ENCODE results near the gene POMC.

The POMC gene

GRCh38 chr2:25197336-25198208 is 29.2 kb upstream of the POMC start:
- H3K27me3 Mint-ChIP-seq, result no peaks in the 10 kb centered on the region
- no peaks in the 10 kb centered on the region for H3K9me3 Mint-ChIP-seq
- ATAC-seq (replicated peaks) (no peak), DNase-seq (no peak)
- H3K4me1 Mint-ChIP-seq (ENCODE audit: low read depth in 2 of 2), result peaks cover 3 to 7% of the 10 kb centered on the region in 2 donors
- H3K27ac Mint-ChIP-seq, result no peak overlapping the region
- H3K36me3 Mint-ChIP-seq (ENCODE audit: insufficient read depth), result no peaks in the 10 kb centered on the region
- no peak overlapping the region for H3K4me3 Mint-ChIP-seq

- DNase-seq (no peak), ATAC-seq (replicated peaks) (no peak)
- Mint-ChIP-seq H3K4me1 (ENCODE audit: low read depth in 2 of 2) (peaks cover 3 to 7% of the 10 kb centered on the region in 2 donors), H3K4me3 (no peak overlapping the region), H3K9me3 (no peaks in the 10 kb centered on the region), H3K27ac (no peak overlapping the region), H3K36me3 (ENCODE audit: insufficient read depth) (peaks cover 4% of the 10 kb centered on the region), H3K27me3 (peaks cover 0 to 7% of the 10 kb centered on the region in 2 donors)
These were observed 26.3 kb upstream of the POMC start for GRCh38 chr2:25194576-25195122.

- H3K4me1 Mint-ChIP-seq (ENCODE audit: low read depth in 2 of 2), result no peaks in the 10 kb centered on the region
- no peak for DNase-seq
These were observed 22.2 kb upstream of the POMC start for GRCh38 chr2:25190536-25190935.

GRCh38 chr2:25188405-25188804 is 20.0 kb upstream of the POMC start:
- H3K9me3 Mint-ChIP-seq, result no peaks in the 10 kb centered on the region
- no peak for DNase-seq

More at GRCh38 chr2:25190536-25190935, 22.2 kb upstream of the POMC start:
- Mint-ChIP-seq H3K36me3 (ENCODE audit: insufficient read depth) (peaks cover 4% of the 10 kb centered on the region), H3K9me3 (no peaks in the 10 kb centered on the region), H3K27me3 (peaks cover 4 to 15% of the 10 kb centered on the region in 2 donors), H3K4me3 (no peak overlapping the region), H3K27ac (no peak overlapping the region)
- no peak for ATAC-seq (replicated peaks)

GRCh38 chr2:25187729-25188350 is 19.5 kb upstream of the POMC start:
- no peak overlapping the region for H3K4me3 Mint-ChIP-seq
- H3K9me3 Mint-ChIP-seq, result no peaks in the 10 kb centered on the region
- peaks cover 4% of the 10 kb centered on the region for H3K36me3 Mint-ChIP-seq (ENCODE audit: insufficient read depth)
- DNase-seq (no peak), ATAC-seq (replicated peaks) (no peak)
- H3K4me1 Mint-ChIP-seq (ENCODE audit: low read depth in 2 of 2), result no peaks in the 10 kb centered on the region
- H3K27me3 Mint-ChIP-seq, result peaks cover 10 to 15% of the 10 kb centered on the region in 2 donors
- H3K27ac Mint-ChIP-seq, result no peak overlapping the region

More at GRCh38 chr2:25188405-25188804, 20.0 kb upstream of the POMC start:
- H3K4me3 Mint-ChIP-seq, result no peak overlapping the region
- H3K27ac Mint-ChIP-seq, result no peak overlapping the region
- H3K4me1 Mint-ChIP-seq (ENCODE audit: low read depth in 2 of 2), result no peaks in the 10 kb centered on the region
- no peak for ATAC-seq (replicated peaks)
- peaks cover 10 to 15% of the 10 kb centered on the region in 2 donors for H3K27me3 Mint-ChIP-seq
- H3K36me3 Mint-ChIP-seq (ENCODE audit: insufficient read depth), result peaks cover 4% of the 10 kb centered on the region

- Mint-ChIP-seq H3K27me3 (peaks cover 15 to 17% of the 10 kb centered on the region in 2 donors), H3K36me3 (ENCODE audit: insufficient read depth) (peaks cover 3% of the 10 kb centered on the region), H3K9me3 (no peaks in the 10 kb centered on the region), H3K4me1 (ENCODE audit: low read depth in 2 of 2) (no peaks in the 10 kb centered on the region), H3K4me3 (no peak overlapping the region), H3K27ac (no peak overlapping the region)
- DNase-seq (no peak), ATAC-seq (replicated peaks) (no peak)
These were observed 15.9 kb upstream of the POMC start for GRCh38 chr2:25184254-25184653.

GRCh38 chr2:25178976-25179375 is 10.6 kb upstream of the POMC start:
- Mint-ChIP-seq H3K36me3 (ENCODE audit: insufficient read depth) (peaks cover 5% of the 10 kb centered on the region), H3K9me3 (no peaks in the 10 kb centered on the region), H3K4me3 (no peak overlapping the region), H3K27ac (no peak overlapping the region), H3K27me3 (peaks cover 36 to 43% of the 10 kb centered on the region in 2 donors), H3K4me1 (ENCODE audit: low read depth in 2 of 2) (no peaks in the 10 kb centered on the region)
- ATAC-seq (replicated peaks) (no peak), DNase-seq (no peak)

GRCh38 chr2:25177211-25177611 is 8.8 kb upstream of the POMC start:
- ATAC-seq (replicated peaks) (no peak), DNase-seq (no peak)
- Mint-ChIP-seq H3K36me3 (ENCODE audit: insufficient read depth) (peaks cover 3% of the 10 kb centered on the region), H3K4me3 (no peak overlapping the region), H3K27ac (no peak overlapping the region), H3K9me3 (no peaks in the 10 kb centered on the region), H3K4me1 (ENCODE audit: low read depth in 2 of 2) (no peaks in the 10 kb centered on the region), H3K27me3 (peaks cover 51 to 57% of the 10 kb centered on the region in 2 donors)

GRCh38 chr2:25176541-25177181 is 8.3 kb upstream of the POMC start:
- Mint-ChIP-seq H3K4me1 (ENCODE audit: low read depth in 2 of 2) (no peaks in the 10 kb centered on the region), H3K27me3 (peaks cover 51% of the 10 kb centered on the region in 2 donors)
- no peak for DNase-seq

GRCh38 chr2:25176138-25176537 is 7.8 kb upstream of the POMC start:
- H3K36me3 Mint-ChIP-seq (ENCODE audit: insufficient read depth), result peaks cover 3% of the 10 kb centered on the region
- H3K27me3 Mint-ChIP-seq, result peaks cover 49 to 51% of the 10 kb centered on the region in 2 donors
- H3K4me1 Mint-ChIP-seq (ENCODE audit: low read depth in 2 of 2), result no peaks in the 10 kb centered on the region
- ATAC-seq (replicated peaks), result no peak
- no peak for DNase-seq
- no peak overlapping the region for H3K4me3 Mint-ChIP-seq
- no peaks in the 10 kb centered on the region for H3K9me3 Mint-ChIP-seq
- H3K27ac Mint-ChIP-seq, result no peak overlapping the region

More at GRCh38 chr2:25176541-25177181, 8.3 kb upstream of the POMC start:
- H3K4me3 Mint-ChIP-seq, result no peak overlapping the region
- no peak for ATAC-seq (replicated peaks)
- H3K27ac Mint-ChIP-seq, result no peak overlapping the region
- H3K36me3 Mint-ChIP-seq (ENCODE audit: insufficient read depth), result peaks cover 3% of the 10 kb centered on the region
- no peaks in the 10 kb centered on the region for H3K9me3 Mint-ChIP-seq

GRCh38 chr2:25174192-25174861 is 5.9 kb upstream of the POMC start:
- no peak overlapping the region for H3K27ac Mint-ChIP-seq

GRCh38 chr2:25173719-25174118 is 5.3 kb upstream of the POMC start:
- H3K9me3 Mint-ChIP-seq, result no peaks in the 10 kb centered on the region
- DNase-seq, result no peak
- H3K4me1 Mint-ChIP-seq (ENCODE audit: low read depth in 2 of 2), result peaks cover 0 to 2% of the 10 kb centered on the region in 2 donors
- no peak overlapping the region for H3K4me3 Mint-ChIP-seq
- peaks cover 3% of the 10 kb centered on the region for H3K36me3 Mint-ChIP-seq (ENCODE audit: insufficient read depth)
- no peak overlapping the region for H3K27ac Mint-ChIP-seq
- ATAC-seq (replicated peaks), result no peak
- H3K27me3 Mint-ChIP-seq, result peaks cover 61 to 65% of the 10 kb centered on the region in 2 donors

More at GRCh38 chr2:25174192-25174861, 5.9 kb upstream of the POMC start:
- ATAC-seq (replicated peaks) (no peak), DNase-seq (no peak)
- Mint-ChIP-seq H3K9me3 (no peaks in the 10 kb centered on the region), H3K36me3 (ENCODE audit: insufficient read depth) (peaks cover 3% of the 10 kb centered on the region), H3K4me3 (no peak overlapping the region), H3K27me3 (peaks cover 61 to 65% of the 10 kb centered on the region in 2 donors), H3K4me1 (ENCODE audit: low read depth in 2 of 2) (no peaks in the 10 kb centered on the region)

GRCh38 chr2:25170888-25171287 is 2.5 kb upstream of the POMC start:
- no peaks in the 10 kb centered on the region for H3K9me3 Mint-ChIP-seq
- H3K27ac Mint-ChIP-seq, result no peak overlapping the region
- ATAC-seq (replicated peaks) (no peak), DNase-seq (no peak)
- H3K4me1 Mint-ChIP-seq (ENCODE audit: low read depth in 2 of 2), result peaks cover 7 to 8% of the 10 kb centered on the region in 2 donors
- H3K4me3 Mint-ChIP-seq, result no peak overlapping the region
- peaks cover 66 to 78% of the 10 kb centered on the region in 2 donors for H3K27me3 Mint-ChIP-seq
- H3K36me3 Mint-ChIP-seq (ENCODE audit: insufficient read depth), result peaks cover 3% of the 10 kb centered on the region

Data from effector memory CD8-positive, alpha-beta T cell (primary cell).